Loucy (cell line): Measurements from ENCODE around the gene GRPR.

Experiments
- H2AFZ ChIP-seq: fragments of 200-600 bp; sonication (generic); 2 replicates; pipeline ENCODE4 v1.6.0; 2016; ENCODE audit warnings: antibody characterized with exemption, mild to moderate bottlenecking, low read length, moderate library complexity
- H3F3A ChIP-seq: fragments of 200-600 bp; 2 replicates; pipeline ENCODE4 v1.6.0; 2016; ENCODE audit warnings: antibody characterized with exemption, low read depth, mild to moderate bottlenecking
- H3K27me3 ChIP-seq: fragments of 200-600 bp; sonication (generic); 2 replicates; pipeline ENCODE4 v1.6.1; 2014; ENCODE audit warnings: low read length, mild to moderate bottlenecking; ENCODE audit not compliant: insufficient read depth, poor library complexity, severe bottlenecking
- H3K36me3 ChIP-seq: fragments of 200-600 bp; sonication (generic); 2 replicates; pipeline ENCODE4 v1.6.1; 2016; ENCODE audit warnings: low read length; ENCODE audit not compliant: insufficient read depth
- H3K4me1 ChIP-seq: fragments of 200-600 bp; sonication (generic); 2 replicates; pipeline ENCODE4 v1.5.1; 2014; ENCODE audit warnings: low read length, mild to moderate bottlenecking; ENCODE audit not compliant: insufficient read depth, poor library complexity, severe bottlenecking
- H3K4me2 ChIP-seq: fragments of 200-600 bp; sonication (generic); 2 replicates; pipeline ENCODE4 v1.6.0; 2014; ENCODE audit warnings: antibody characterized with exemption, low read length, low read depth, mild to moderate bottlenecking; ENCODE audit not compliant: poor library complexity, severe bottlenecking
- H3K4me3 ChIP-seq: fragments of 200-600 bp; sonication (generic); 2 replicates; pipeline ENCODE4 v1.5.1; 2014; ENCODE audit warnings: low read length, mild to moderate bottlenecking, mixed read lengths; ENCODE audit not compliant: poor library complexity, severe bottlenecking
- H3K79me2 ChIP-seq: fragments of 200-600 bp; sonication (generic); 2 replicates; pipeline ENCODE4 v1.6.1; 2014; ENCODE audit warnings: low read length; ENCODE audit not compliant: insufficient read depth
- H3K9ac ChIP-seq: fragments of 200-600 bp; sonication (generic); 2 replicates; pipeline ENCODE4 v1.6.0; 2014; ENCODE audit warnings: mild to moderate bottlenecking, low read depth, low read length, moderate library complexity; ENCODE audit not compliant: poor library complexity, severe bottlenecking
- H3K9me2 ChIP-seq: fragments of 200-600 bp; sonication (generic); replicated peaks from 2 replicates; pipeline ENCODE4 v1.6.1; 2016; ENCODE audit warnings: low read depth, low read length, mixed read lengths
- H3K9me3 ChIP-seq: fragments of 200-600 bp; sonication (generic); 2 replicates; pipeline ENCODE4 v1.6.1; 2014; ENCODE audit warnings: mild to moderate bottlenecking, antibody characterized with exemption, low read length, low read depth; ENCODE audit not compliant: insufficient read depth
- H4K20me1 ChIP-seq: fragments of 200-600 bp; sonication (generic); 2 replicates; pipeline ENCODE4 v1.6.0; 2014; ENCODE audit warnings: antibody characterized with exemption, low read length, mild to moderate bottlenecking; ENCODE audit not compliant: insufficient read depth, poor library complexity, severe bottlenecking
- CTCF ChIP-seq: fragments of 200-600 bp; sonication (generic); conservative IDR thresholded peaks from 2 replicates; pipeline ENCODE4 v1.5.1; 2014; ENCODE audit warnings: mild to moderate bottlenecking, antibody characterized with exemption, low read length
- EZH2phosphoT487 ChIP-seq: fragments of 200-600 bp; IDR thresholded peaks from 2 replicates; pipeline ENCODE4 v1.6.1; 2018; ENCODE audit warnings: antibody characterized with exemption, mild to moderate bottlenecking, moderate library complexity, borderline replicate concordance

The GRPR gene

GRCh38 chrX:16185725-16186136, 62.4 kb downstream of the GRPR start:
- Histone ChIP-seq H3K9me3 (no peaks in the 10 kb centered on the region), H3K9me2 (no peaks in the 10 kb centered on the region), H3K79me2 (no peaks in the 10 kb centered on the region), H3K9ac (no peak overlapping the region), H4K20me1 (no peaks in the 10 kb centered on the region), H3K4me1 (no peaks in the 10 kb centered on the region), H3K27me3 (no peaks in the 10 kb centered on the region), H3K36me3 (no peaks in the 10 kb centered on the region), H2AFZ (no peak overlapping the region), H3F3A (no peaks in the 10 kb centered on the region), H3K4me3 (no peak overlapping the region), H3K4me2 (no peak overlapping the region)
- no peak for TF ChIP-seq CTCF
- no peak for TF ChIP-seq EZH2phosphoT487

- Histone ChIP-seq H3K4me1 (no peaks in the 10 kb centered on the region), H3K9me2 (no peaks in the 10 kb centered on the region), H3F3A (no peaks in the 10 kb centered on the region), H4K20me1 (no peaks in the 10 kb centered on the region), H3K79me2 (no peaks in the 10 kb centered on the region), H3K4me2 (no peak overlapping the region), H3K9ac (no peak overlapping the region), H3K36me3 (no peaks in the 10 kb centered on the region), H2AFZ (no peak overlapping the region), H3K27me3 (no peaks in the 10 kb centered on the region), H3K4me3 (no peak overlapping the region), H3K9me3 (no peaks in the 10 kb centered on the region)
- TF ChIP-seq CTCF (no peak), EZH2phosphoT487 (no peak)
Observed at GRCh38 chrX:16186380-16187007, 63.1 kb downstream of the GRPR start.

GRCh38 chrX:16187024-16187760, 63.8 kb downstream of the GRPR start:
- H3K4me2 ChIP-seq = no peak overlapping the region
- H3K4me1 ChIP-seq = no peaks in the 10 kb centered on the region
- no peaks in the 10 kb centered on the region for H3K36me3 ChIP-seq
- H3K27me3 ChIP-seq = no peaks in the 10 kb centered on the region
- H4K20me1 ChIP-seq = no peaks in the 10 kb centered on the region
- no peaks in the 10 kb centered on the region for H3K79me2 ChIP-seq
- H3K9me3 ChIP-seq = no peaks in the 10 kb centered on the region
- H2AFZ ChIP-seq = no peak overlapping the region
- no peak overlapping the region for H3K9ac ChIP-seq
- no peak overlapping the region for H3K4me3 ChIP-seq
- H3K9me2 ChIP-seq = no peaks in the 10 kb centered on the region
- no peaks in the 10 kb centered on the region for H3F3A ChIP-seq
- TF ChIP-seq EZH2phosphoT487 (no peak), CTCF (no peak)
